ENCODE measurements around the gene UBE3B.

Gene UBE3B

GRCh38 chr12:109539508-109539907 lies 62.1 kb downstream of the UBE3B start:
- Mint-ChIP-seq H3K27me3 (no peaks in the 10 kb centered on the region), H3K36me3 (no peaks in the 10 kb centered on the region), H3K9me3 (no peaks in the 10 kb centered on the region), H3K27ac (no peak overlapping the region), H3K4me1 (no peaks in the 10 kb centered on the region), H3K4me3 (no peak overlapping the region)

- Mint-ChIP-seq H3K27ac (no peak overlapping the region), H3K36me3 (no peaks in the 10 kb centered on the region), H3K27me3 (no peaks in the 10 kb centered on the region), H3K4me1 (peaks cover 6% of the 10 kb centered on the region), H3K4me3 (no peak overlapping the region), H3K9me3 (no peaks in the 10 kb centered on the region)
These were observed 63.3 kb downstream of the UBE3B start for GRCh38 chr12:109540526-109541412.

- no peak overlapping the region for H3K27ac Mint-ChIP-seq
- no peaks in the 10 kb centered on the region for H3K9me3 Mint-ChIP-seq
- no peak overlapping the region for H3K4me3 Mint-ChIP-seq
- H3K4me1 Mint-ChIP-seq: peaks cover 6% of the 10 kb centered on the region
- H3K36me3 Mint-ChIP-seq: no peaks in the 10 kb centered on the region
- no peaks in the 10 kb centered on the region for H3K27me3 Mint-ChIP-seq
These were observed 63.9 kb downstream of the UBE3B start for GRCh38 chr12:109541413-109541726.

- H3K36me3 Mint-ChIP-seq: no peaks in the 10 kb centered on the region
- H3K27me3 Mint-ChIP-seq: no peaks in the 10 kb centered on the region
- H3K4me3 Mint-ChIP-seq: no peak overlapping the region
- no peak overlapping the region for H3K27ac Mint-ChIP-seq
- peaks cover 6% of the 10 kb centered on the region for H3K4me1 Mint-ChIP-seq
- no peaks in the 10 kb centered on the region for H3K9me3 Mint-ChIP-seq
These were observed 64.6 kb downstream of the UBE3B start for GRCh38 chr12:109542014-109542413.

- Mint-ChIP-seq H3K4me3 (no peak overlapping the region), H3K36me3 (no peaks in the 10 kb centered on the region), H3K27ac (no peak overlapping the region), H3K9me3 (no peaks in the 10 kb centered on the region), H3K4me1 (peaks cover 6% of the 10 kb centered on the region), H3K27me3 (peaks cover 5% of the 10 kb centered on the region)
These were observed 65.4 kb downstream of the UBE3B start for GRCh38 chr12:109542876-109543275.

GRCh38 chr12:109544955-109545531 lies 67.6 kb downstream of the UBE3B start:
- Mint-ChIP-seq H3K9me3 (no peaks in the 10 kb centered on the region), H3K4me1 (peaks cover 6% of the 10 kb centered on the region), H3K36me3 (no peaks in the 10 kb centered on the region), H3K27ac (no peak overlapping the region), H3K4me3 (no peak overlapping the region), H3K27me3 (peaks cover 8% of the 10 kb centered on the region)

GRCh38 chr12:109545826-109546225 lies 68.4 kb downstream of the UBE3B start:
- Mint-ChIP-seq H3K36me3 (no peaks in the 10 kb centered on the region), H3K4me1 (peaks cover 6% of the 10 kb centered on the region), H3K27ac (no peak overlapping the region), H3K27me3 (peaks cover 8% of the 10 kb centered on the region), H3K9me3 (no peaks in the 10 kb centered on the region), H3K4me3 (no peak overlapping the region)

GRCh38 chr12:109547286-109547685 lies 69.9 kb downstream of the UBE3B start:
- Mint-ChIP-seq H3K9me3 (no peaks in the 10 kb centered on the region), H3K27ac (no peak overlapping the region), H3K27me3 (peaks cover 8% of the 10 kb centered on the region), H3K4me3 (no peak overlapping the region), H3K4me1 (peaks cover 6% of the 10 kb centered on the region), H3K36me3 (no peaks in the 10 kb centered on the region)

GRCh38 chr12:109548258-109548657 lies 70.8 kb downstream of the UBE3B start:
- Mint-ChIP-seq H3K4me1 (peaks cover 6% of the 10 kb centered on the region), H3K4me3 (no peak overlapping the region), H3K27ac (no peak overlapping the region), H3K27me3 (peaks cover 8% of the 10 kb centered on the region), H3K36me3 (no peaks in the 10 kb centered on the region), H3K9me3 (no peaks in the 10 kb centered on the region)

GRCh38 chr12:109549613-109550270 lies 72.3 kb downstream of the UBE3B start:
- Mint-ChIP-seq H3K4me1 (peaks cover 6% of the 10 kb centered on the region), H3K27me3 (peaks cover 8% of the 10 kb centered on the region), H3K27ac (no peak overlapping the region), H3K36me3 (no peaks in the 10 kb centered on the region), H3K4me3 (no peak overlapping the region), H3K9me3 (no peaks in the 10 kb centered on the region)

GRCh38 chr12:109550281-109550680 lies 72.8 kb downstream of the UBE3B start:
- H3K36me3 Mint-ChIP-seq: no peaks in the 10 kb centered on the region
- H3K9me3 Mint-ChIP-seq: no peaks in the 10 kb centered on the region
- H3K27ac Mint-ChIP-seq: no peak overlapping the region
- no peak overlapping the region for H3K4me3 Mint-ChIP-seq
- peaks cover 8% of the 10 kb centered on the region for H3K27me3 Mint-ChIP-seq
- peaks cover under 1% of the 10 kb centered on the region for H3K4me1 Mint-ChIP-seq

GRCh38 chr12:109551108-109551507 lies 73.7 kb downstream of the UBE3B start:
- no peaks in the 10 kb centered on the region for H3K36me3 Mint-ChIP-seq
- H3K9me3 Mint-ChIP-seq: no peaks in the 10 kb centered on the region
- peaks cover 8% of the 10 kb centered on the region for H3K27me3 Mint-ChIP-seq
- H3K4me3 Mint-ChIP-seq: no peak overlapping the region
- H3K4me1 Mint-ChIP-seq: no peaks in the 10 kb centered on the region
- no peak overlapping the region for H3K27ac Mint-ChIP-seq

GRCh38 chr12:109552971-109553370 lies 75.5 kb downstream of the UBE3B start:
- Mint-ChIP-seq H3K4me1 (no peaks in the 10 kb centered on the region), H3K9me3 (no peaks in the 10 kb centered on the region), H3K36me3 (no peaks in the 10 kb centered on the region), H3K27me3 (peaks cover 3% of the 10 kb centered on the region), H3K27ac (no peak overlapping the region), H3K4me3 (no peak overlapping the region)

- no peak overlapping the region for H3K27ac Mint-ChIP-seq
- H3K4me3 Mint-ChIP-seq: no peak overlapping the region
- no peaks in the 10 kb centered on the region for H3K9me3 Mint-ChIP-seq
- no peaks in the 10 kb centered on the region for H3K36me3 Mint-ChIP-seq
- no peaks in the 10 kb centered on the region for H3K27me3 Mint-ChIP-seq
- H3K4me1 Mint-ChIP-seq: no peaks in the 10 kb centered on the region
These were observed 76.0 kb downstream of the UBE3B start for GRCh38 chr12:109553483-109553882.

- no peaks in the 10 kb centered on the region for H3K4me1 Mint-ChIP-seq
- H3K9me3 Mint-ChIP-seq: no peaks in the 10 kb centered on the region
- H3K27ac Mint-ChIP-seq: no peak overlapping the region
- H3K36me3 Mint-ChIP-seq: no peaks in the 10 kb centered on the region
- H3K4me3 Mint-ChIP-seq: no peak overlapping the region
- H3K27me3 Mint-ChIP-seq: no peaks in the 10 kb centered on the region
These were observed 76.6 kb downstream of the UBE3B start for GRCh38 chr12:109553906-109554500.

- H3K4me3 Mint-ChIP-seq: no peak overlapping the region
- H3K27ac Mint-ChIP-seq: no peak overlapping the region
- H3K36me3 Mint-ChIP-seq: no peaks in the 10 kb centered on the region
- no peaks in the 10 kb centered on the region for H3K9me3 Mint-ChIP-seq
- no peaks in the 10 kb centered on the region for H3K4me1 Mint-ChIP-seq
- H3K27me3 Mint-ChIP-seq: no peaks in the 10 kb centered on the region
These were observed 77.3 kb downstream of the UBE3B start for GRCh38 chr12:109554761-109555160.
